Measurements from ENCODE around the gene ARHGEF16. TPM values are rescaled to one million over a fixed set of nuclear protein-coding genes. Genes with fewer than 3 reads are reported as not detected.

The ARHGEF16 gene
- total RNA-seq, 1 donor from 2014 or later, result not detected

DNA sequence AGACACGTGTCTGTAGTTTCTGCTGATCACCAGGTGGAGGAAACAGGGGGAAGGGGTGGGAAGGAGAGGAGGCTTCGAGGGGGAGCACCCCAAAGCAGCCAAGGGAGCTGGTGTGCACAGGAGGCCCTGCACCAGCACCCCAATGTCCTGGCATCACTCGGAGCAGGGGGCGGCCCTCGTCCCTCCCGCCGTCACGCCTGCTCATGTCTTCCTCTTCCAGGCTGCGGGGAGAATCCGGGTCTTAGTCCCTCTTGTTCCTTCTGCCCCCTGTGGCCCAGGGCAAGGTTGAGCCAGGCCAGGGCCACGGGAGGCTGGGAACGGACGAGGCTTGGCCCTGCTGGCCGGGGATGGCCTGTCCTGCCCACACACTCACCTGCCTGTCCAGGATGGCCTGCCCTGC is 21.4 kb upstream of the ARHGEF16 start:
- intact Hi-C loops (cut with DNase I), result no loop called here
- TF ChIP-seq, protein P1, sequence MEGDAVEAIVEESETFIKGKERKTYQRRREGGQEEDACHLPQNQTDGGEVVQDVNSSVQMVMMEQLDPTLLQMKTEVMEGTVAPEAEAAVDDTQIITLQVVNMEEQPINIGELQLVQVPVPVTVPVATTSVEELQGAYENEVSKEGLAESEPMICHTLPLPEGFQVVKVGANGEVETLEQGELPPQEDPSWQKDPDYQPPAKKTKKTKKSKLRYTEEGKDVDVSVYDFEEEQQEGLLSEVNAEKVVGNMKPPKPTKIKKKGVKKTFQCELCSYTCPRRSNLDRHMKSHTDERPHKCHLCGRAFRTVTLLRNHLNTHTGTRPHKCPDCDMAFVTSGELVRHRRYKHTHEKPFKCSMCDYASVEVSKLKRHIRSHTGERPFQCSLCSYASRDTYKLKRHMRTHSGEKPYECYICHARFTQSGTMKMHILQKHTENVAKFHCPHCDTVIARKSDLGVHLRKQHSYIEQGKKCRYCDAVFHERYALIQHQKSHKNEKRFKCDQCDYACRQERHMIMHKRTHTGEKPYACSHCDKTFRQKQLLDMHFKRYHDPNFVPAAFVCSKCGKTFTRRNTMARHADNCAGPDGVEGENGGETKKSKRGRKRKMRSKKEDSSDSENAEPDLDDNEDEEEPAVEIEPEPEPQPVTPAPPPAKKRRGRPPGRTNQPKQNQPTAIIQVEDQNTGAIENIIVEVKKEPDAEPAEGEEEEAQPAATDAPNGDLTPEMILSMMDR (IDR thresholded peaks at IDR 0.05), result no peak

DNA sequence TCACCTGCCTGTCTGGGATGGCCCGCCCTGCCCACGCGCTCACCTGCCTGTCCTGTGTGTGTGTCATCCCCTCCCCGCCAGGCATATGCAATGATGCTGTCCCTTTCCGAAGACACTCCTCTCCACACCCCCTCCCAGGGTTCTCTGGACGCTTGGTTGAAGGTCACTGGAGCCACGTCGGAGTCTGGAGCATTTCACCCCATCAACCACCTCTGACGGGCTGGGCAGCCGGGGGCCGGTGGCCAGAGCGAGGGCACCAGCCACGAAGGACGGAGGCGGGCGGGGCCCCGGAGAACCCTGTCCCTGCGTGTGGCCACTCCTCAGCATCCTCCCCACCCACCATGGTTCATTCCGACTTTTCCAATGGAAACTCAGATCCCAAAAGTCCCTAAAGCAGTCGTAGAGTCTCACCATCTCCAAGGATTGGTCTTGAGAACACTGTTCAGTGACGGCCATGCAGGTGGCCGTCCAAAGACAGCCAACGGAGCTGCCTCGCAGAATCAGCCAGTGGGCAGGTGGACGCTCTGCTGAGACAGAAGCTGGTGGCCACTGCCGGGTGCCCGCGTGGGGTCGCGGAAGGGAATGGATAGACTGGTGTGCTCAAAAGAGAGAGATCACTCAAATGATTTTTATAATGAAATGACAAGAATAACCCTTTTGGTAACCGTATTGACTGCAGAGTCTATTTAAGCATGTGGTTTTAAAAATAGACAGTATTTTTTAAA is 20.7 kb upstream of the ARHGEF16 start:
- TF ChIP-seq, protein P1 (IDR thresholded peaks at IDR 0.05), result no peak
- no peaks in the 10 kb centered on the region for H3K27me3 ChIP-seq
- no peak overlapping the region for H3K27ac ChIP-seq
- no peaks in the 10 kb centered on the region for H3K4me1 ChIP-seq
- no peak for DNase-seq (ENCODE audit: low spot score in 2 of 2)
- H3K4me3 ChIP-seq, result no peak overlapping the region
- H3K36me3 ChIP-seq, result peaks cover 54 to 63% of the 10 kb centered on the region in 2 donors
- intact Hi-C loops (cut with DNase I), result no loop called here
- no peaks in the 10 kb centered on the region for H3K9me3 ChIP-seq

More for the DNA sequence above, 21.4 kb upstream of the ARHGEF16 start:
- Histone ChIP-seq H3K27ac (no peak overlapping the region), H3K4me3 (no peak overlapping the region), H3K4me1 (no peaks in the 10 kb centered on the region), H3K27me3 (no peaks in the 10 kb centered on the region), H3K9me3 (no peaks in the 10 kb centered on the region), H3K36me3 (peaks cover 60 to 66% of the 10 kb centered on the region in 2 donors)
- DNase-seq (ENCODE audit: low spot score in 2 of 2), result no peak

DNA sequence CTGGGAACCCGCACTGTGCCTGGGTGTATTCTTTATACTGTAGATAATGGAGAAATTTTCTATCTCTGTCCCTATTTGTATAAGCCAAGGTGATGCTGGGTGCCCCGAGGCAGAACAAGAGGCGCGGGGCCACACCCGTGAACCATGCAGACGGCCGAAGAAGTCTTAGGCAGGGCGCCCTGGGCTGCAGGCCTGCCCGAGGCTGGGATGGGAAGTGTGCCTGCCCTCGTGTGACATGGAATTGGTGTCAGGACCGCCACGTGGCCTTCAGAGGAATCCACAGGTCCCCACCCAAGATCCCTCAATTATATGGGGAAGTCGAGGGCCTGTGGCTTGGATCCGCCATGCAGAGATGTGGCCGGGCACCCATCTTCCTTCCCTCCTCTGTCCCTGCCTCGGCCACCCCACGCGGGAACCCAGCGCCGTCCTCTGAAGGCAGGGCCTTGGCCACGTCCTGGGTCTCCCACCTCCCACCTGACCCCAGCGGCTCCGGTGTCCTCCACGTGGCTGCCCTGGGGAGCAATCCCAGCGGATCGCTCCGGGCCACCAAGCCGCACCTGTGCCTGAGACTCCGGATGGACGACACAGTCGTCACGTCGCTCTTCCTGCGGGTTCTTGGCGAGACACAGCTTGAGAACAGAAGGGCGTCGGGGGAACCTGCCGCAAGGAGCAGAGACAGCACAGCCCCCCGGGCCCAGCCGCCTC is 19.9 kb upstream of the ARHGEF16 start:
- intact Hi-C loops (cut with DNase I), result no loop called here
- Histone ChIP-seq H3K4me1 (no peaks in the 10 kb centered on the region), H3K27ac (no peak overlapping the region), H3K27me3 (no peaks in the 10 kb centered on the region), H3K9me3 (no peaks in the 10 kb centered on the region), H3K4me3 (no peak overlapping the region), H3K36me3 (peaks cover 46 to 57% of the 10 kb centered on the region in 2 donors)
- TF ChIP-seq, protein P1 (IDR thresholded peaks at IDR 0.05), result no peak
- DNase-seq (ENCODE audit: low spot score in 2 of 2), result no peak

DNA sequence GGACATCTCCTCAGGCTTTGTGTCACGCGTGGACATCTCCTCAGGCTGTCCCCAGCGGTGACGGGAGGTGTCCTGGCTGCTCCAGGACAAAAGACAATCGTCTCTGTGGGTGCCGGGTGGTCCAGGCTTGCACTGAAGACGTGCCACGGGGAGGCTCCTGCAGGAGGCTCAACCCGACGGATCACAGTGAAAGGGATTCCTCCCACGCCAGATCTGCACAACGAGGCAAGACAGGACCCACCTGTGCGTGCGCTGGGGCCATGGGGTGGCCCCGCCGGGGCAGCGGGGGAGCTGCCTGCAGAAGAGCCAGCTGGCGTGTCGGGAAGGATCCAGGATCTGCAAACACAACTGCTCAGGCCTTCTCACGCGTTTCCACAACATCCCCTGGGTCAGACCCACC is 18.8 kb upstream of the ARHGEF16 start:
- Histone ChIP-seq H3K27me3 (no peaks in the 10 kb centered on the region), H3K36me3 (peaks cover 36 to 49% of the 10 kb centered on the region in 2 donors), H3K27ac (no peak overlapping the region), H3K4me1 (no peaks in the 10 kb centered on the region), H3K9me3 (no peaks in the 10 kb centered on the region), H3K4me3 (no peak overlapping the region)
- intact Hi-C loops (cut with DNase I), result no loop called here
- no peak for DNase-seq (ENCODE audit: low spot score in 2 of 2)
- TF ChIP-seq, protein P1 (IDR thresholded peaks at IDR 0.05), result no peak

DNA sequence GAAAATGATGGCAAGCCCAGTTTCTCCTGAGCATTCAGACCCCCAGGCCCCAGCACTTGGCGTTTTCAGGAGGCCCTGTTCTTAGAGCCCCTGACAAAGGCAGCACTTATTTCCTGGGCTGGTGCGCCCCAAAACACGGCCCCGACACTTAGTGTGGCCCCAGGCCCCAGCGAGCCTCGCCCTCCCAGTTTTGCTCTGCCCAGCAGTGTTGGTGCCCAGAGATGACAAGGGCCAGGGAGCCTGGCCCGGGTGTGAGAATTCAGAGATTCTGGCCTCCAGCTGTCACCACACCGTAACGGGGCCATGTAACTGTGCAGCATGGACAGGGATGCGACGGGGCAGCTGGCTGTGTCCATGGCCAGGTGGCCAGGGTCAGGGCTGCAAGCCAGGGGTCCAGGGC is 18.0 kb upstream of the ARHGEF16 start:
- no peak for DNase-seq (ENCODE audit: low spot score in 2 of 2)
- no peak overlapping the region for H3K4me3 ChIP-seq
- intact Hi-C loops (cut with DNase I), result no loop called here
- no peaks in the 10 kb centered on the region for H3K27me3 ChIP-seq
- TF ChIP-seq, protein P1 (IDR thresholded peaks at IDR 0.05), result no peak
- no peaks in the 10 kb centered on the region for H3K9me3 ChIP-seq
- no peaks in the 10 kb centered on the region for H3K4me1 ChIP-seq
- H3K36me3 ChIP-seq, result peaks cover 28 to 41% of the 10 kb centered on the region in 2 donors
- H3K27ac ChIP-seq, result no peak overlapping the region
